Measurements from ENCODE around the gene TBRG4.

GRCh38 chr7:45108863-45109262 lies 2.6 kb downstream of the TBRG4 start:
- TF ChIP-seq PATZ1 (CRISPR knock-in tag; IDR thresholded peaks at IDR 0.05; ENCODE audit: borderline replicate concordance) (no peak), ZFP3 (CRISPR knock-in tag; IDR thresholded peaks at IDR 0.05) (no peak), SNAI2 (CRISPR knock-in tag; IDR thresholded peaks at IDR 0.05) (no peak), ARNTL (CRISPR knock-in tag; IDR thresholded peaks at IDR 0.05; ENCODE audit: borderline replicate concordance, low read depth) (no peak), TOX (CRISPR knock-in tag; IDR thresholded peaks at IDR 0.05; ENCODE audit: borderline replicate concordance) (no peak), CREB5 (CRISPR knock-in tag; IDR thresholded peaks at IDR 0.05; ENCODE audit: low read depth) (no peak)
